GM23248 (cell line): ENCODE data around the gene ARMC7.

Source experiments
- EZH2 ChIP-seq: fragments of 200-600 bp; sonication (generic); IDR thresholded peaks from 2 replicates; pipeline ENCODE4 v1.6.1; 2018; ENCODE audit warnings: antibody characterized with exemption, mild to moderate bottlenecking; ENCODE audit not compliant: insufficient read depth, poor library complexity, severe bottlenecking
- EZH2phosphoT487 ChIP-seq: fragments of 200-600 bp; sonication (generic); IDR thresholded peaks from 2 replicates; pipeline ENCODE4 v1.6.1; 2018; ENCODE audit warnings: antibody characterized with exemption, moderate library complexity, mild to moderate bottlenecking, low read depth; ENCODE audit not compliant: insufficient read depth

DNA sequence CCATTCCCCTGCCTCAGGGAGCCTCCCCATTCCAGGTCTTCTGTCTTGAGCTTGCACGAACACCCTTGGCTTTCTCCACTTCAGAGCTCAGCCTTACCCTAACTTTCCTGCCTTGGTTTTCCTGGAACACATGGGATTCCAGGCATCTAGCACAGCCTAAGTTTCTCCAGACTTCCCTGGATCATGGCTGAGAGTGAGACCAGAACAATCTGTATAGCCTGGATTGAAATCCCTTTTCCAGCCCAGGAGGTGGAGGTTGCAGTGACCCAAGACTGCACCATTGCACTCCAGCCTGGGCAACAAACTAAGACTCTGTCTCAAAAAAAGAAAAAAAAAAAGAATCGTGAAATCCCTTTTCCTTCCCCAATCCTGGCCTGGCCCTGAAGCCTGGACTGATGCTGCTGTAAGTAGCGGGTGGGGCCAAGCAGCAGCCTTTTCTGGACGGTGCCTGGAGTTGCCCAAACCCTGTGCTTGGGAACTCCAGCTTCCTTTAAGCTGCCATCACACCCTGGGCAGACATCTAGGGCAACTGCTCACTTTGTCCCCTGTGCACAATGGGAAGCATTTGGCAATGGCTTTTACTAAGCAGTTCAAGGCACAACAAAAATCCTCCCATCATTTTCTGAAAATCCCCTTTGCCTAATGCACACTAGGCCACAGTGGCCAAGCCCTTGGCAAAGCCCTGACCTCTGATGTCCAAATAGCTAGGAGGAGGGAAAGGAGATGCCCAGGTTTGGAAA is 34.0 kb upstream of the ARMC7 start:
- TF ChIP-seq EZH2phosphoT487, result no peak
- no peak for TF ChIP-seq EZH2
